ENCODE measurements around the gene TCP11X1. TPM values are rescaled to one million over a fixed set of nuclear protein-coding genes. Genes with fewer than 3 reads are reported as not detected.
"Not testable (repeated sequence)": the region's sequence is repeated elsewhere in the genome, so short reads cannot be mapped to it uniquely, and the experiment has no call there.

TCP11X1 gene
- not detected in 2 replicates for total RNA-seq (2014; rRNA removed; shearing (Covaris generic))
- not detected in 2 replicates for polyA plus RNA-seq (2016; fragmentation: Nextera tagmentation; extraction: Ambion mirVana)
- long read RNA-seq = 0 reads

DNA sequence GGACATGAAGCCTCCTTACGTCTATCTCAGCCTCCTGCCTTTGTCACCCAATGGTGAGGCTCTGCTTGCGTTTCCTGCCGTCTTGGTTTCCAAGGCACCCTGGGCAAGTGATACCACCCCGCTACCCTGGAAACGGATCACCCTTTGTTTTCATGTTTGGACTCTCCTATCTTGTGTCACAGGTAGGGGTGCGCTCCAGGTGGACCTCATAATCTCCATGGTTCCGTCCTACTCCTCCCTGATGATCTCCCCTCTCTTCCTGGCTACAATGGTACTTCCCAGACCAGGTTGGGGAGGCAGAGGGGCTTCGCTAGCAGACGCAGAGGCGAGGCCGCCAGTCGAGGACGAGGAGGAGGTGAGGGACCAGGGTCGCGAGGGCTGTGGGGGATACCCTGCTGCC is at the start of gene TCP11X1:
Gene TCP11X1, plus strand, starts transcription at position 316 of the 400 bp plus-strand sequence.
- not testable (repeated sequence) for H3K4me1 Mint-ChIP-seq; H3K4me1 ChIP-seq (ENCODE audit: insufficient read depth); H3K4me2 ChIP-seq; H3K4me3 ChIP-seq; DNase-seq (ENCODE audit: low spot score); H3K27ac Mint-ChIP-seq; H3K9me2 ChIP-seq (ENCODE audit: insufficient read depth); H4K20me1 ChIP-seq (replicated peaks; ENCODE audit: insufficient read depth); H3K36me3 Mint-ChIP-seq (ENCODE audit: low read depth); H3F3A ChIP-seq (replicated peaks; ENCODE audit: low read depth); H3K27me3 ChIP-seq (ENCODE audit: insufficient read depth); H2AFZ ChIP-seq; H3K27ac ChIP-seq (ENCODE audit: low read depth); H3K4me3 Mint-ChIP-seq; H3K36me3 ChIP-seq (ENCODE audit: insufficient read depth); H3K9me3 Mint-ChIP-seq; H3K79me2 ChIP-seq (replicated peaks; ENCODE audit: insufficient read depth); H3K27me3 Mint-ChIP-seq (ENCODE audit: insufficient read depth, low read depth, poor library complexity)
- ATAC-seq = peak; percentile 97

DNA sequence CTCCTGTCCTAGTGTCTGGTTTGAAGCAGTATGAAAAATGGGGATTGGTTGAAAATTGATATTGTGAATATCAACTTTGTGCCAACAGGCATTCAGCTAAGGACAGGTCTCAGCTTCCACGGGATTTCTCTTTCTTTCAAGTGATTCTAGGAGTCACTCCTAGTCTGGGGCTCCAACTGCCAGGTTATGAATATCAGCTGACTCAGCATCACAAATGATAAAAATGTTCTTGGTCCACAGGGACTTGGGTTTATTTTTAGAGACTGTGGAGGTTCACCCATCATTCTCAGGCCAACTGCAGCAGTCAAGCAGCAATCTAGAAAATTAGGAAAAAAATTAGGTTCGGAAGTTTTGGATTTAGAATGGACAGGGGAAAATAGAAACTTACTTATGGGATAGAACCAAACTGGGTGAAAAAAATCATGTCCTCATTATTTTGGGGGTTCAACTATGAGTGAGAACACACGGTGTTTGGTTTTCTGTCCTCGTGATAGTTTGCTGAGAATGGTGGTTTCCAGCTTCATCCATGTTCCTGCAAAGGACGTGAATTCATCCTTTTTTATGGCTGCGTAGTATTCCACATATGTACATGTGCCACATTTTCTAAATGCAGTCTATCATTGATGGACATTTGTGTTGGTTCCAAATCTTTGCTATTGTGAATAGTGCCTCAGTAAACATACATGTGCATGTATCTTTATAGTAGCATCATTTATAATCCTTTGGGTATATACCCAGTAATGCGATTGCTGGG is 29.0 kb upstream of the TCP11X1 start:
- H3K4me2 ChIP-seq = no peak overlapping the region
- peaks cover 4% of the 10 kb centered on the region; the same call in 1 of the 3 replicates for H3K36me3 Mint-ChIP-seq (ENCODE audit: low read depth)
- H2AFZ ChIP-seq = no peak overlapping the region
- H3K27me3 ChIP-seq (ENCODE audit: insufficient read depth) = no peaks in the 10 kb centered on the region
- no peak overlapping the region for H3K4me3 ChIP-seq
- no peak overlapping the region for H3K27ac ChIP-seq (ENCODE audit: low read depth)
- H3K79me2 ChIP-seq (replicated peaks; ENCODE audit: insufficient read depth) = no peaks in the 10 kb centered on the region
- H3K4me3 Mint-ChIP-seq = no peak overlapping the region
- no peak for DNase-seq (ENCODE audit: low spot score)
- H3K9me2 ChIP-seq (ENCODE audit: insufficient read depth) = no peaks in the 10 kb centered on the region
- H3K4me1 ChIP-seq (ENCODE audit: insufficient read depth) = no peaks in the 10 kb centered on the region
- H3K4me1 Mint-ChIP-seq = no peaks in the 10 kb centered on the region
- H3K36me3 ChIP-seq (ENCODE audit: insufficient read depth) = no peaks in the 10 kb centered on the region
- H3K27ac Mint-ChIP-seq = no peak overlapping the region
- no peaks in the 10 kb centered on the region for H3F3A ChIP-seq (replicated peaks; ENCODE audit: low read depth)
- H4K20me1 ChIP-seq (replicated peaks; ENCODE audit: insufficient read depth) = no peaks in the 10 kb centered on the region
- H3K9me3 Mint-ChIP-seq = peaks cover 11% of the 10 kb centered on the region
- no peak for ATAC-seq
- H3K27me3 Mint-ChIP-seq (ENCODE audit: insufficient read depth, low read depth, poor library complexity) = no peaks in the 10 kb centered on the region
- TF ChIP-seq CREB1 (CRISPR knock-in tag; IDR thresholded peaks at IDR 0.05; ENCODE audit: low read depth) (no peak), EZH2phosphoT487 (IDR thresholded peaks at IDR 0.05; ENCODE audit: unreplicated experiment) (no peak), JUNB (IDR thresholded peaks at IDR 0.05; ENCODE audit: unreplicated experiment) (no peak), NANOG (IDR thresholded peaks at IDR 0.05; ENCODE audit: borderline replicate concordance) (no peak), POLR2AphosphoS5 (IDR thresholded peaks at IDR 0.05; ENCODE audit: low read depth) (no peak)
- TF ChIP-seq, protein P1, sequence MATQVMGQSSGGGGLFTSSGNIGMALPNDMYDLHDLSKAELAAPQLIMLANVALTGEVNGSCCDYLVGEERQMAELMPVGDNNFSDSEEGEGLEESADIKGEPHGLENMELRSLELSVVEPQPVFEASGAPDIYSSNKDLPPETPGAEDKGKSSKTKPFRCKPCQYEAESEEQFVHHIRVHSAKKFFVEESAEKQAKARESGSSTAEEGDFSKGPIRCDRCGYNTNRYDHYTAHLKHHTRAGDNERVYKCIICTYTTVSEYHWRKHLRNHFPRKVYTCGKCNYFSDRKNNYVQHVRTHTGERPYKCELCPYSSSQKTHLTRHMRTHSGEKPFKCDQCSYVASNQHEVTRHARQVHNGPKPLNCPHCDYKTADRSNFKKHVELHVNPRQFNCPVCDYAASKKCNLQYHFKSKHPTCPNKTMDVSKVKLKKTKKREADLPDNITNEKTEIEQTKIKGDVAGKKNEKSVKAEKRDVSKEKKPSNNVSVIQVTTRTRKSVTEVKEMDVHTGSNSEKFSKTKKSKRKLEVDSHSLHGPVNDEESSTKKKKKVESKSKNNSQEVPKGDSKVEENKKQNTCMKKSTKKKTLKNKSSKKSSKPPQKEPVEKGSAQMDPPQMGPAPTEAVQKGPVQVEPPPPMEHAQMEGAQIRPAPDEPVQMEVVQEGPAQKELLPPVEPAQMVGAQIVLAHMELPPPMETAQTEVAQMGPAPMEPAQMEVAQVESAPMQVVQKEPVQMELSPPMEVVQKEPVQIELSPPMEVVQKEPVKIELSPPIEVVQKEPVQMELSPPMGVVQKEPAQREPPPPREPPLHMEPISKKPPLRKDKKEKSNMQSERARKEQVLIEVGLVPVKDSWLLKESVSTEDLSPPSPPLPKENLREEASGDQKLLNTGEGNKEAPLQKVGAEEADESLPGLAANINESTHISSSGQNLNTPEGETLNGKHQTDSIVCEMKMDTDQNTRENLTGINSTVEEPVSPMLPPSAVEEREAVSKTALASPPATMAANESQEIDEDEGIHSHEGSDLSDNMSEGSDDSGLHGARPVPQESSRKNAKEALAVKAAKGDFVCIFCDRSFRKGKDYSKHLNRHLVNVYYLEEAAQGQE (IDR thresholded peaks at IDR 0.05; ENCODE audit: unreplicated experiment) = no peak
- TF ChIP-seq, protein P2, sequence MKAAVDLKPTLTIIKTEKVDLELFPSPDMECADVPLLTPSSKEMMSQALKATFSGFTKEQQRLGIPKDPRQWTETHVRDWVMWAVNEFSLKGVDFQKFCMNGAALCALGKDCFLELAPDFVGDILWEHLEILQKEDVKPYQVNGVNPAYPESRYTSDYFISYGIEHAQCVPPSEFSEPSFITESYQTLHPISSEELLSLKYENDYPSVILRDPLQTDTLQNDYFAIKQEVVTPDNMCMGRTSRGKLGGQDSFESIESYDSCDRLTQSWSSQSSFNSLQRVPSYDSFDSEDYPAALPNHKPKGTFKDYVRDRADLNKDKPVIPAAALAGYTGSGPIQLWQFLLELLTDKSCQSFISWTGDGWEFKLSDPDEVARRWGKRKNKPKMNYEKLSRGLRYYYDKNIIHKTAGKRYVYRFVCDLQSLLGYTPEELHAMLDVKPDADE (IDR thresholded peaks at IDR 0.05) = no peak
- TF ChIP-seq, protein P3, sequence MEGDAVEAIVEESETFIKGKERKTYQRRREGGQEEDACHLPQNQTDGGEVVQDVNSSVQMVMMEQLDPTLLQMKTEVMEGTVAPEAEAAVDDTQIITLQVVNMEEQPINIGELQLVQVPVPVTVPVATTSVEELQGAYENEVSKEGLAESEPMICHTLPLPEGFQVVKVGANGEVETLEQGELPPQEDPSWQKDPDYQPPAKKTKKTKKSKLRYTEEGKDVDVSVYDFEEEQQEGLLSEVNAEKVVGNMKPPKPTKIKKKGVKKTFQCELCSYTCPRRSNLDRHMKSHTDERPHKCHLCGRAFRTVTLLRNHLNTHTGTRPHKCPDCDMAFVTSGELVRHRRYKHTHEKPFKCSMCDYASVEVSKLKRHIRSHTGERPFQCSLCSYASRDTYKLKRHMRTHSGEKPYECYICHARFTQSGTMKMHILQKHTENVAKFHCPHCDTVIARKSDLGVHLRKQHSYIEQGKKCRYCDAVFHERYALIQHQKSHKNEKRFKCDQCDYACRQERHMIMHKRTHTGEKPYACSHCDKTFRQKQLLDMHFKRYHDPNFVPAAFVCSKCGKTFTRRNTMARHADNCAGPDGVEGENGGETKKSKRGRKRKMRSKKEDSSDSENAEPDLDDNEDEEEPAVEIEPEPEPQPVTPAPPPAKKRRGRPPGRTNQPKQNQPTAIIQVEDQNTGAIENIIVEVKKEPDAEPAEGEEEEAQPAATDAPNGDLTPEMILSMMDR (conservative IDR thresholded peaks at IDR 0.05; ENCODE audit: low read depth in 2 of 2) = no peak
